IMR-90 (cell line): ENCODE measurements around the gene PAN2. TPM values are rescaled to one million over a fixed set of nuclear protein-coding genes. Genes with fewer than 3 reads are reported as not detected.

Experiments
- FOS ChIP-seq: fragments of 150-350 bp; IDR thresholded peaks from 2 replicates; pipeline ENCODE4 v1.6.1; 2016; ENCODE audit warnings: low read depth, low read length
- RAD21 ChIP-seq: IDR thresholded peaks from 2 replicates; pipeline ENCODE4 v1.6.1; 2012; ENCODE audit warnings: low read length, improper control_type of control experiment
- polyA plus RNA-seq, 3 experiments: library from polyadenylated mRNA; depleted of rRNA; stranded (reverse); fragments of >200 nt; gene quantifications; 2 replicates each; pipeline ENCODE4 v1.2.3, GENCODE V29; 2012; ENCODE audit warnings: low replicate concordance in 1 of 3
- total RNA-seq: library from RNA; depleted of rRNA; stranded (reverse); fragments of >200 nt; gene quantifications from 2 replicates; pipeline ENCODE4 v1.2.3, GENCODE V29; 2012
- TF ChIP-seq, protein P1 (sequence below): fragments of 150-350 bp; IDR thresholded peaks from 2 replicates; pipeline ENCODE4 v1.6.1; 2016; ENCODE audit warnings: low read depth, mild to moderate bottlenecking, low read length, moderate library complexity, borderline replicate concordance

The PAN2 gene
- total and polyA plus RNA-seq, 2 of the 4 experiments (the other 2 are of a cell fraction) = 9.7 to 20.2 TPM

DNA sequence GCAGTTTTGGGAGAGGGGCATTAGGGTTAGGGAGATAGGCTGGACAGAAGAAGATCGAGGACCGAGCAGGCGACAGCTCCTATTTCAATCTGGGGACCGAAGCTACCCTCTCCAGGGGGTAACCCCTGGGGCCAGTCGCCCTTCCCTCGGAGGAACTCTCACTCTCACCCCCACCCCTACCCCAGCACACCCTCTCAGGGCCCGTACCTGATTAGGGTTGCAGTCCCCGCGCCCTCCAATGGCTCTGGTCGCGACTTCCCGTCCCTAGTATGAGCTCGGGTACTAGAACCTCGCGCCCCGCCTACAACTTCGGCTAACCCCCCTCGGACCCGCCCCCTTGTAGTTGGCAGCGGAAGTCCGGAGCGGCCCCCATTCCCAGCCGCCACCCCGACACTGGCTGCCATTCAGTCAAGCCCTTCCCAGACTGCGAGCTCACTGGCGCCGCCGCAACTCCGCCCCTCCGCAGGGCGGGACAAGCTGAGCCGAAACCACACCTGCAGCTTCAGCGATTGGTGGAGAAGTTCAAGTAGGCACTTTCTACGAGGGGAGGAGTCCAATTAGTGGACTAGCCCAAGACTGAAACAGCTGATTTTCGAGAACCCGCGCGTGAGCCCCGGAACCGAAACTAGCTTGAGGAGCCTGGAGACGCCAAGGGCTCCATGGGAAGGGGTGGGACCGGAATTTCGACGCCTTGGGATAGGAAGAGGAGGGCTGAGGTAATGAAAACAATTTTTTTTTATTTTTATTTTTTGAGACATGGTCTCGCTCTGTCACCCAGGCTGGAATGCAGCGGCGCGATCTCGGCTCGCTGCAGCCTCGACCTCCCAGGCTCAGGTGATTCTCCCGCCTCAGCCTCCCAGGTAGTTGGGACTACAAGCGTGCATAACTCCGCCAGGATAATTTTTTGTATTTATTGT, 26.3 kb upstream of the PAN2 start, which contains the start of gene STAT2 (continued):
- TF ChIP-seq, protein P1, sequence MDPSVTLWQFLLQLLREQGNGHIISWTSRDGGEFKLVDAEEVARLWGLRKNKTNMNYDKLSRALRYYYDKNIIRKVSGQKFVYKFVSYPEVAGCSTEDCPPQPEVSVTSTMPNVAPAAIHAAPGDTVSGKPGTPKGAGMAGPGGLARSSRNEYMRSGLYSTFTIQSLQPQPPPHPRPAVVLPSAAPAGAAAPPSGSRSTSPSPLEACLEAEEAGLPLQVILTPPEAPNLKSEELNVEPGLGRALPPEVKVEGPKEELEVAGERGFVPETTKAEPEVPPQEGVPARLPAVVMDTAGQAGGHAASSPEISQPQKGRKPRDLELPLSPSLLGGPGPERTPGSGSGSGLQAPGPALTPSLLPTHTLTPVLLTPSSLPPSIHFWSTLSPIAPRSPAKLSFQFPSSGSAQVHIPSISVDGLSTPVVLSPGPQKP = no peak
- TF ChIP-seq FOS (no peak), RAD21 (no peak)
